Measurements from ENCODE around the gene C3orf18.
A peak's percentile ranks its signal among the peaks of the same experiment; 100 is the strongest.

Gene C3orf18

DNA sequence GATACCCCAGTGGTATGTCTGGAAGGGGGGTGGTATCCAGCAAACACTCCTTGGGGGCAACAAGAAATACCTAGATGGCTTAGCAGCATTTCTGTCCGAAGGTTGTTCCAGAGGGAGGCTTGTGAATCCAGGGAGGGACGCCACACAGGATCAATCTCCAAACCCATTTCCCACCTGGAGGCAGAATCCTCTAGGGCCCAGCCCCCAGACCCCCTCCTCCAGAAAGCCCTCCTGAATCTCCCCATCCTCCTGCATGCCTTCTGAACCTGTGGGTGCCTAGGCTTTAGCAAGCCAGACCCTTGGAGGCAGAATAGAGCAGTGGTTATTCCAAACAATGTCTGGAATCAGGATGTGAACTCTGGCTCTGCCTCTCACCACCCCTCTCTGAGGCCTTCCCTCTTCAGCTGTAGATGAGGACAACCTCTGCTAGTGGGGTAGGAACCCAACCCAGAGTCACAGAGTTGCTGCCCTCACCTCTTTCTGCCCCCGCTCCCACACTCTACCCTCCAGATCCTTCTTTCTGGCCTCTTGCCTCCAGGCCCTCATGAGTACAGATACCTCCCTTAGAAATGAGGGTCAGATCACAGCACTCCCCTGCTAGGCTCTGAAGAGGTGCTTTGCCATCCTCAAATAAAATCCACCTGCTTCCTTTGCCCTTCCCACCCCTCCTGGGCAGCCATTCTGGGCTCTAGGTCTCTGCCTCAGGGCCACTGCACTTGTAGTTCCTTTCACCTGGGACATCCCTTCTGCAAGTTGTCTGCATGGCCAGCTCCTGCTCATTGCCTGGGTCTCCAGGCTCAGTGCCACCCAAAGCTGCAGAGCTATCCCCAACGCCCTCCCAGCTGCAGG, 35.9 kb upstream of the C3orf18 start:
- DNase-seq = no peak

DNA sequence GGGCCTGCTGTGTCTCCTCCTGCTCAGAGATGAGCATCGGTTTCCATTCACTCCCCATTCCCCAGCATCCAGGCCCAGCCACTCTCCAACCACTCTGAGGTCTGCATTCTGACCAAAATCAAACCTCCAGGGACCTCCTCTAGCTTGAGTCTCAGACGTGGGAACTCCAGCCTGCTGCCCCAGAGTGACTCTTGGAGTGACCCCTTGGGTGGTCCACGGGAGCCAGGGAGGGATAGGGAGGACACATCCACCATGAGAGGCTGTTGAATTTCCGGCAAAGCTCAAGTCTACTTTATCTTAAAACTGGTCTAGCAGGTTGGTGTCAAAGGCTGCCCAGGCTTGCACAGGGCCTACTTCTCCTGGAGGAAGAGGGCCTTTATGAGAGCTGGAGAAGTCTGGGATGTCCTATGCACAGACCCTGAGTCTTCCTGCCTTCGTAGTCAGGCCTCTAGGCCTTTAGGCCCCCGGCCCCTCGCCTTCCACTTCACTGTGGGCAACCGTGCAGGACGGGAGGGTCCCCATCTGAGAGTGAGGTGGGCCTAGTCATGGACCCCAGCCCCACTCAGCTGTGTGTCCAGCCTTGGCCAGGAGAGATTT, 35.1 kb upstream of the C3orf18 start:
- DNase-seq = no peak

GRCh38 chr3:50600841-50601591, 33.5 kb upstream of the C3orf18 start:
- DNase-seq = peak; percentile 46

GRCh38 chr3:50600141-50600753, 32.7 kb upstream of the C3orf18 start:
- DNase-seq = no peak

GRCh38 chr3:50599716-50600118, 32.2 kb upstream of the C3orf18 start:
- DNase-seq = no peak

DNA sequence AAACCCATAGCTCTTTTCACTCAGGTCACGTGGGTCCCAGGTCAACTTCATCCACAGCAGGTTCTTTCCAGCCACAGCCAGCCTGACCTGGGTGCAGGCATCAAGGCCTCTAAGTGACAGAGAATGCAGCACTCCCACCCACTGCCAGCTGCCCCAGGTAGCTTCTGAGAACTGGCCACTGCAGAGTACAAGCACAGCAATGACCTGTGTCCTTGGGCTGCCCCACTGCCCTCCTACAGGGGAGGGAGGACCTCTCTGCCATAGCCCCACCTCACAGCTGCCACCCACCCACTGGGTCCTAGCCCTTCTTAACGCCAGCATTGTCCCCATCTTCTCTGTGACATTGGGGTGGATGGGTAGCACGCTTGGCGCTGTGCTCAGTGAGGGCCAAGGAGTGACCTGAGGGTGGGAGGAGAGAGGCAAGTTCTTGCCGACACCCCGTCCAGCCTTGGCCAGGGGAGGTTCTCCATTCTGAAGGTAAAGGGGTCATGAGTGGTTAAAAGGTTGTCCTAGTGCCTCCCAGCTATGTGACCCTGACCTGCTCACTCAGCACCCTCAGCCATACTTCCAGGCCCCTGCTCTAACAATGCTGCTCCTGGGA, 31.7 kb upstream of the C3orf18 start:
- DNase-seq = no peak

GRCh38 chr3:50594253-50594785, 26.8 kb upstream of the C3orf18 start:
- DNase-seq = no peak

DNA sequence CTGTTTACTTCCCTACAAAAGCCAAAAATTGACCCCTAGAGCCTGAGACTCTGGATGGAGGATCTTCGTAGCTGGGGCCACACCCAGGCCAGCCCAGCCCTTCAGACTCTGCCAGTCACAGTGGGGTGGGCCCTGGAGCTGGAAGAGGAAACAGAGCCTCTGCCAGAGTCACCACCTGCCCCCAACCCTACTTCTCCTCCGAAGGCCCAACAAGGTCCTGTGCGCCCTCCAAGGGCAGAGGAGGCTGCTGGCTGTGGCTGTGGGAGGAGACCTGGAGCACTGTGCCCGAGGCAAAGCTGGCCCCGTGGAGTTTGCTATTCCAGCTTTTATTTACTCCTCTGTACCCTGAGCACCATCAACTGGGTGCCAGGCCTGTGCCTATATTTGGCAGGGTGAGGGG, 25.0 kb upstream of the C3orf18 start:
- DNase-seq = no peak

DNA sequence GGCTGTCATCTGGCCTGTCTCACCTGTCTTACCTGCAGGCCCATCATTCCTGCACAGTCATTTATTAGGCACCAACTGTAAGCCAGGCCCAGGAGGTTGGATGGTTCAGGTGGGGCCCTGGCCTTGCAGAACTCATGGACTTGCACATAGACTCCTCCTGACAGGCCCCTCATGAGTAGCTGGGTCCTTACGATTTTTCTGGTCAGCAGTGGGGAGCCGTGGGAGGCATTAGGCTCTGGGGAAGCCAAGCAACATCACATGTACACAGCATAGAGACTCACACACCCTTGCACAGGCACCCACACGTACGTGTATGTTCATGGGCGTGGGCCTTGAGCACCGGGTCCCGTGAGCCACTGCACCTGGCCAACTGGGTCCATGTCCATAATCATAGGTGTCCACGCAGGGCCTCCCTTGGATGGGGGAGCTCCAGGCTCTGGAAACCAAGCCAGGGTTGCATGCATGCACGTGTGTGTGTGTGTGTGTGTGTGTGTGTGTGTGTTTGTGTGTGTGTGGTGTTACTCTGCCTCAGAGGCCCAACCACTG, 23.7 kb upstream of the C3orf18 start:
- no peak for DNase-seq

GRCh38 chr3:50588759-50589433, 21.3 kb upstream of the C3orf18 start:
- DNase-seq = no peak

GRCh38 chr3:50587806-50588758, 20.5 kb upstream of the C3orf18 start:
- peak; percentile 37 for DNase-seq

DNA sequence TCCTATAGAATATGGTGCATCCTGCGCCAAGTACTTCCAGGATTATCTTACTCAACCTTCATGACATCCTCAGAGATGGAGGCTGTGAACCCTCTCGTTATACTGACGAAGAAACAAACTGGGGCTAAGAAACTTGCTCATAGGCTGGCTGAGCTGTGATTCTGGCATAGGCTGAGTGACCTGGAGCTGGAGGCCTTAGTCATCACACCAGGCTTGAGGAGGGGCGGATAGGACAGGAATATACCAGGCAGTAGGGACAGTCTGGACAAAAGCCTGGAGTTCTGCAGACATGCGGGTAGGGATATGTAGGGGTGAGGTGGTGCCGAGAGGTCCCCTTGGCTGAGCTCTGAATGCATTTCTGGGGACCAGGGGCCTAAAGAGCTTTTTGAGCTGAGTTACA, 19.8 kb upstream of the C3orf18 start:
- no peak for DNase-seq

GRCh38 chr3:50586763-50587070, 19.2 kb upstream of the C3orf18 start:
- no peak for DNase-seq

DNA sequence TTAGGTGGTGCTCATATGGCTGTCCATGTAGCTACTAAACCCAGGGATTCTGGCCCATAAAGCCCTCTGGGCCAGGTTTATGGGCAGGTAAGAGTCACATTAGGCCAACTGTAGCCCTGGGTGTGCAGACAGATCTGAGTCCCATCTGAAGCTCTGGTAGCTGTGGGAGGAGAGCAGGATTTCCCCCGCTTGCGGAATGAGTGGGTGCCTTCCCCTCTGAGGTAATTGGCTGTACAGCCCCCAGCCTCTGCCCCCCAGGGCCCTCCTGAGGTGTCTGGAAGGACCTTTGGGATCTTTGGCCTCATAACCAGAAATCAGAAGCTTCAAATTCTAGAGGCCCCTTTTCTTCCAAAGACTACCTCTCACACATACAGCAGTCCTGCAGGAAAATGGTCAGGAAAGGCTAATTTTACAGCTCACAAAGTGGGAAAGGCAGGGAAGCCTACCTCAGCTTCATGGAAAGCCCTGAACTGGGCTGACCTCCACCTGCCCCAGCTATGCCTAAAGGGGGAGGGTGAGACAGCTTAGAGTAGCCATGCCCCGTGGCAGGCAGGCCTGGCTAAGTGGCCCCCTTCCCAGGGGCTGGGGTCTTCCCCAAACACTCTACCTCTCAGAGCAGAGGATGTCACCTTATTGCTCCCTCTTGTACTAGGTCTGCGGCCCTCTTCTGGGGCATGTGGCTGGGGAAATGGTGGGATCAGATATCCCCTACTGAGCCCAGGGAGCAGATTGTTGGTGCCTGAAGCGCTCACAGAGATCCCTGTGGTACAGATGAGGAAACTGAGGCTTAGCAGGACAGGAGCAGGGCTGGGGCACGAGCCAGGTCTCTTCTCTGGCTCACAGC, 18.6 kb upstream of the C3orf18 start:
- no peak for DNase-seq

DNA sequence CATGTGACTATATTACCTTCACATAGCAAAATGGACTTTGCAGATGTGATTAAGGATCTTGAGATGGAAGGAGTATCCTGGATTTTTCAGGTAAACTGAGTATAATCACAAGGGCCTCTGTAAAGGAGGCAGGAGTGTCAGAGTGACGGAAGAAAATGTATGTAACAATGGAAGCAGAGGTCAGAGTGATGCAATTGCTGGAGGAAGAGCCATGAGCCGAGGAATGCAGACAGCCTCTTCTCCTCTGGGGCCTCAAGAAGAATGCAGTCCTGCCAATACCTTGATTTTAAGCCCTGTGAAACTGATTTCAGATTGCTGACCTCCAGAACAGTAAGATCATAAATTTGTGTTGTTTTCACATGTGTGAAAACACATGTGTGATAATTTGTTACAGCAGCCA, 16.8 kb upstream of the C3orf18 start:
- DNase-seq = no peak

DNA sequence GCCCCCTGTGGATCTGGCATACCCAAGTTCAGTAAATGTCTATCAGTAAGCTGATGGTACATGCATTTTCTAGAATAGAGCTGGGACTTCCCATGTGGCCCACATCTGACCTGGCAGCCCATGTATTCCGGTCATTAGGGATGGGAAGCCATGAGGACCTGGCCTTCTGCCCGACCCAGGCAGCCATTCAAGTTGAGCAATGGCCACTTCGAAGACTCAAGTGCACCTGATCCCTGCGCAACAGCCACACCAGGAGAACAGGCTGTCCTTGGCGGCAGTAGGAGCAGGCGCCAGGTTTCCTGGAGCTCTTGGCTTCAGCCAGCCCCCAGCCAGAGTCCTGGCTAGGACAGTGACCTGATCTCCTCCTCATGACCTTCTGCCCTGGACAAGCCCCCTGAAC, 16.4 kb upstream of the C3orf18 start:
- DNase-seq = no peak

DNA sequence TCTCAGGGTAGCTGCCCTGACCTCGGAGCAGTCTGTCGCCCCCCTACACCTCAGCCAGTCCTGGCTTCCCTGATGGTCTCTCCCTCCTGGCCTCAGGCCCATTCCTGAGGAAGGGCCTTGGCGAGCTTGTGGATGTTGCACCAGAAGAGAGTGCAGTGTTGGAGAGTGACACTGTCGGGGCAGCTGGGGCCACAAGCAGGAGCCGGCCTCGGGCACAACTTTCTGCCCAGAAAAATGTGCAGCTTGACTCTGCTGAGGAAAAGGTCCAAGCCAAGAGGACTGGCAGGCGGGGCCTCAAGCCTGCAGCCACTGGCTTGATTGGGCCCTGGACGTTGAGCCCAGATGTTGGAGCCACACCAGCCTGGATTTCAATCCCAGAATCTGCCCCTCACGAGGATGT, 14.5 kb upstream of the C3orf18 start:
- DNase-seq = no peak

DNA sequence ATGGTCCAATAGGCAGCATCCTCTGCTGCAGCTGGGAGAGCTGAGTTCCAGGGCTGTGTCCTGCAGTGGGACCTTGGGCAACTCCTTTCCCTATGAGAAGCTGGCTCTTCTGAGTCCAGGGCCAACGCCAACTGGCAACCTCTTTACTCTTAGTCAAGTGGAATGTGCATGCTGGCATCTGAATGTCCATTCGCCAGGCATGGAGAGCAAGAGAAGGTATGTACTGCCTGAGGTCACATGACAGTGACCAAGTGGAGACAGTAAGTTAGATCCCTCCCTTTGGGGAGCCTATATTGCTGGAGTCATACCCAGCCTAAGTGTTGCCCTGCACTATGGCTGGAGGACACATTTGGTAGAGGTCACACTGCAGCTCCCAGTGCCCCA, 13.9 kb upstream of the C3orf18 start:
- DNase-seq = no peak

DNA sequence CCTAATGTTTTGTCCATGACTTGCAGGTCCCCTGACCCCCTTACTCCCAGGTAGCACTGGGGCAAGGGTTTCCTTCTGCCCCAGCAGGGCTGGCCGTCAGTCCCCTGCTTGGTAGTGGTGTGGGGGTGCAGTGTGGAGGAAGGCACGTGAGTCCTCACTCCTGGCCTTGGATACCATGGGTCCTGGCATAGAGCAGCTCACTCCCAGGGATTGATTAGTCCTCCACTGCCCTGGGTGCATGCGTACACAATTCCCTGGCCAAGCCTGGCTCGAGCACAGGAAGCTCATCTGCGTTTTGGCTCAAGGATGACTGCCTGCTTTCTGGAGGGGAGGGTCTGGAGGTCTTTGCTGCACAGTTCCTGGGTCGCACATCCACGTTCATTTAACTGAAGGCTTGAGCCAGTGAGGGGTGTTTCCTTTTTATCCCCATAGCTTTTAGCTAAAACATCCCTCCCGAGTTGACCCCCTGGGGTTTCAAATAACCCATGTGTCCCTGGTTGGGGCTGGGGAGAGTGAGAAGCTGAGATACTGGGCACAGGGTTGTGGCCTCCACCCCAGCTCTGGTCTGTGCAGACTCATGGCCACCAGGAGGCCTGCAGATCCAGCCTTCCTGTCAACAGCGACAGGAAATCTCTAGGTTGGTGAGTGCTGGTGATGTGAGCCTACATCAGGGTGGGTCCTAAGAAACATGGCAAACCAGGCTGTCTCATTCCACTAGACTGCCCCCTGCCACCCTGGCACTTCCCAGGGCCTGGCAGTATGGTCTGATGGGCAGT, 13.3 kb upstream of the C3orf18 start:
- DNase-seq = no peak

Measured in effector CD4-positive, alpha-beta T cell (primary cell).